IMR-90 (cell line): ENCODE results near the gene GBF1. TPM values are rescaled to one million over a fixed set of nuclear protein-coding genes. Genes with fewer than 3 reads are reported as not detected.

Source experiments
- CTCF ChIP-seq: conservative IDR thresholded peaks from 2 replicates; pipeline ENCODE4 v1.5.1; 2012; ENCODE audit warnings: mild to moderate bottlenecking, low read depth, low read length, improper control_type of control experiment
- MXI1 ChIP-seq: IDR thresholded peaks from 2 replicates; pipeline ENCODE4 v1.6.1; 2012; ENCODE audit warnings: low read depth, mild to moderate bottlenecking, low read length, moderate library complexity, borderline replicate concordance
- USF2 ChIP-seq: fragments of 150-350 bp; IDR thresholded peaks from 2 replicates; pipeline ENCODE4 v1.6.1; 2017; ENCODE audit warnings: mild to moderate bottlenecking, antibody characterized with exemption, low read length, low read depth
- polyA plus RNA-seq, 3 experiments: library from polyadenylated mRNA; depleted of rRNA; stranded (reverse); fragments of >200 nt; gene quantifications; 2 replicates each; pipeline ENCODE4 v1.2.3, GENCODE V29; 2012; ENCODE audit warnings: low replicate concordance in 1 of 3
- total RNA-seq: library from RNA; depleted of rRNA; stranded (reverse); fragments of >200 nt; gene quantifications from 2 replicates; pipeline ENCODE4 v1.2.3, GENCODE V29; 2012

The GBF1 gene
- total and polyA plus RNA-seq, 2 of the 4 experiments (the other 2 are of a cell fraction) = 38.7 to 40.1 TPM

GRCh38 chr10:102202386-102202785 is 42.9 kb upstream of the GBF1 start (continued):
- no peak for TF ChIP-seq USF2
- TF ChIP-seq CTCF = no peak
- TF ChIP-seq MXI1 = no peak
